ENCODE results near the gene BPIFB1. TPM values are rescaled to one million over a fixed set of nuclear protein-coding genes. Genes with fewer than 3 reads are reported as not detected.
A peak's percentile ranks its signal among the peaks of the same experiment; 100 is the strongest.

Gene BPIFB1
- total RNA-seq, 1 experiment from 2014 or later: not detected

DNA sequence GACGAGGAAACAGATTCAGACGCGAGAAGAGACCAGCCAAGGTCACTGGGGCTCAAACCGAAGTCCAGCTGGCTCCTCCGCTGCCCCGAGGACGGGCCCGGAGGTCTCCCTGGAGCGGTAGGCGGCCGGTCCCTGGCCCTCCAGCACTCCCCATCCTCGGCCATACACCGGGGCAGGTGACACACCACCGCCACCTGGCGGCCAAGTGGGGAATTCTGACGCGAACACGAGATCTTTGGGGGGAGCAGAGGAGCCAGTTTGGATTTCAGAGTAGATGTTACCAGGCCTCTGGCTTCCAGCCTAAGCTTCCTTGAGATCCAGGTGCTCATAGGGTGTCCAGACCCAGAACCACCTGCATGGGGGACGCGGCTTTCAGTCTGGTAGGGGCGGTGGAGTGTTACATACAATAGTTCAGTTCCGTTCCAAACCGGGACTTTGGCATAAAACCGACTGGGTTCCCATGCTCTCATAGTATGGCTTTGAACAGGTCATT, 16.1 kb downstream of the BPIFB1 start:
- ChIA-PET CTCF (interaction anchor here (0.5 to 3.4 kb wide), 18 partner anchors 11 to 482 kb away, joined by 3 to 33 read pairs (median 4); partner anchors contain the start of gene ACTL10), POLR2A (interaction anchor here (0.6 kb wide), 1 partner anchor 538 kb away, joined by 3 read pairs; no protein-coding TSS in a partner anchor)
- Mint-ChIP-seq H3K9me3 (no peaks in the 10 kb centered on the region), H3K27ac (no peak overlapping the region), H3K27me3 (ENCODE audit: low read depth) (0 out of 2 replicates have a peak, but pooled peaks cover 3% of the 10 kb centered on the region), H3K36me3 (no peaks in the 10 kb centered on the region), H3K4me3 (peak overlapping the region; percentile 45; the same call in 1 of the 2 replicates), H3K4me1 (peaks cover 7% of the 10 kb centered on the region; the same call in 1 of the 2 replicates)
- DNase-seq (ENCODE audit: low spot score) (peak; percentile 93), ATAC-seq (peak; percentile 97)
- TF ChIP-seq, protein P1, sequence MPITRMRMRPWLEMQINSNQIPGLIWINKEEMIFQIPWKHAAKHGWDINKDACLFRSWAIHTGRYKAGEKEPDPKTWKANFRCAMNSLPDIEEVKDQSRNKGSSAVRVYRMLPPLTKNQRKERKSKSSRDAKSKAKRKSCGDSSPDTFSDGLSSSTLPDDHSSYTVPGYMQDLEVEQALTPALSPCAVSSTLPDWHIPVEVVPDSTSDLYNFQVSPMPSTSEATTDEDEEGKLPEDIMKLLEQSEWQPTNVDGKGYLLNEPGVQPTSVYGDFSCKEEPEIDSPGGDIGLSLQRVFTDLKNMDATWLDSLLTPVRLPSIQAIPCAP (CRISPR knock-in tag; IDR thresholded peaks at IDR 0.05): no peak
- TF ChIP-seq, protein P2, sequence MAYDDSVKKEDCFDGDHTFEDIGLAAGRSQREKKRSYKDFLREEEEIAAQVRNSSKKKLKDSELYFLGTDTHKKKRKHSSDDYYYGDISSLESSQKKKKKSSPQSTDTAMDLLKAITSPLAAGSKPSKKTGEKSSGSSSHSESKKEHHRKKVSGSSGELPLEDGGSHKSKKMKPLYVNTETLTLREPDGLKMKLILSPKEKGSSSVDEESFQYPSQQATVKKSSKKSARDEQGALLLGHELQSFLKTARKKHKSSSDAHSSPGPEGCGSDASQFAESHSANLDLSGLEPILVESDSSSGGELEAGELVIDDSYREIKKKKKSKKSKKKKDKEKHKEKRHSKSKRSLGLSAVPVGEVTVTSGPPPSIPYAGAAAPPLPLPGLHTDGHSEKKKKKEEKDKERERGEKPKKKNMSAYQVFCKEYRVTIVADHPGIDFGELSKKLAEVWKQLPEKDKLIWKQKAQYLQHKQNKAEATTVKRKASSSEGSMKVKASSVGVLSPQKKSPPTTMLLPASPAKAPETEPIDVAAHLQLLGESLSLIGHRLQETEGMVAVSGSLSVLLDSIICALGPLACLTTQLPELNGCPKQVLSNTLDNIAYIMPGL (CRISPR knock-in tag; IDR thresholded peaks at IDR 0.05): peak; percentile 28; the same call in 1 of the 2 replicates
- TF ChIP-seq RELA (CRISPR knock-in tag; IDR thresholded peaks at IDR 0.05; ENCODE audit: borderline replicate concordance) (no peak), ZNF263 (CRISPR knock-in tag; IDR thresholded peaks at IDR 0.05; ENCODE audit: low read depth) (no peak), ETV6 (CRISPR knock-in tag; IDR thresholded peaks at IDR 0.05) (peak; percentile 40; the same call in 1 of the 2 replicates), FOXK1 (CRISPR knock-in tag; IDR thresholded peaks at IDR 0.05) (0 out of 2 replicates have a peak, but pooled peaks have one; percentile 23), OVOL2 (CRISPR knock-in tag; IDR thresholded peaks at IDR 0.05; ENCODE audit: borderline replicate concordance) (no peak), GABPB1 (CRISPR knock-in tag; IDR thresholded peaks at IDR 0.05) (peak; percentile 55; the same call in 1 of the 2 replicates)
- TF ChIP-seq, protein P3, sequence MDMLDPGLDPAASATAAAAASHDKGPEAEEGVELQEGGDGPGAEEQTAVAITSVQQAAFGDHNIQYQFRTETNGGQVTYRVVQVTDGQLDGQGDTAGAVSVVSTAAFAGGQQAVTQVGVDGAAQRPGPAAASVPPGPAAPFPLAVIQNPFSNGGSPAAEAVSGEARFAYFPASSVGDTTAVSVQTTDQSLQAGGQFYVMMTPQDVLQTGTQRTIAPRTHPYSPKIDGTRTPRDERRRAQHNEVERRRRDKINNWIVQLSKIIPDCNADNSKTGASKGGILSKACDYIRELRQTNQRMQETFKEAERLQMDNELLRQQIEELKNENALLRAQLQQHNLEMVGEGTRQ (CRISPR knock-in tag; IDR thresholded peaks at IDR 0.05): peak; percentile 34; the same call in 1 of the 2 replicates
- TF ChIP-seq, protein P4, sequence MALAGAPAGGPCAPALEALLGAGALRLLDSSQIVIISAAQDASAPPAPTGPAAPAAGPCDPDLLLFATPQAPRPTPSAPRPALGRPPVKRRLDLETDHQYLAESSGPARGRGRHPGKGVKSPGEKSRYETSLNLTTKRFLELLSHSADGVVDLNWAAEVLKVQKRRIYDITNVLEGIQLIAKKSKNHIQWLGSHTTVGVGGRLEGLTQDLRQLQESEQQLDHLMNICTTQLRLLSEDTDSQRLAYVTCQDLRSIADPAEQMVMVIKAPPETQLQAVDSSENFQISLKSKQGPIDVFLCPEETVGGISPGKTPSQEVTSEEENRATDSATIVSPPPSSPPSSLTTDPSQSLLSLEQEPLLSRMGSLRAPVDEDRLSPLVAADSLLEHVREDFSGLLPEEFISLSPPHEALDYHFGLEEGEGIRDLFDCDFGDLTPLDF (CRISPR knock-in tag; IDR thresholded peaks at IDR 0.05): no peak
- TF ChIP-seq, protein P5, sequence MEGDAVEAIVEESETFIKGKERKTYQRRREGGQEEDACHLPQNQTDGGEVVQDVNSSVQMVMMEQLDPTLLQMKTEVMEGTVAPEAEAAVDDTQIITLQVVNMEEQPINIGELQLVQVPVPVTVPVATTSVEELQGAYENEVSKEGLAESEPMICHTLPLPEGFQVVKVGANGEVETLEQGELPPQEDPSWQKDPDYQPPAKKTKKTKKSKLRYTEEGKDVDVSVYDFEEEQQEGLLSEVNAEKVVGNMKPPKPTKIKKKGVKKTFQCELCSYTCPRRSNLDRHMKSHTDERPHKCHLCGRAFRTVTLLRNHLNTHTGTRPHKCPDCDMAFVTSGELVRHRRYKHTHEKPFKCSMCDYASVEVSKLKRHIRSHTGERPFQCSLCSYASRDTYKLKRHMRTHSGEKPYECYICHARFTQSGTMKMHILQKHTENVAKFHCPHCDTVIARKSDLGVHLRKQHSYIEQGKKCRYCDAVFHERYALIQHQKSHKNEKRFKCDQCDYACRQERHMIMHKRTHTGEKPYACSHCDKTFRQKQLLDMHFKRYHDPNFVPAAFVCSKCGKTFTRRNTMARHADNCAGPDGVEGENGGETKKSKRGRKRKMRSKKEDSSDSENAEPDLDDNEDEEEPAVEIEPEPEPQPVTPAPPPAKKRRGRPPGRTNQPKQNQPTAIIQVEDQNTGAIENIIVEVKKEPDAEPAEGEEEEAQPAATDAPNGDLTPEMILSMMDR (IDR thresholded peaks at IDR 0.05): peak; percentile 93
- TF ChIP-seq, protein P6, sequence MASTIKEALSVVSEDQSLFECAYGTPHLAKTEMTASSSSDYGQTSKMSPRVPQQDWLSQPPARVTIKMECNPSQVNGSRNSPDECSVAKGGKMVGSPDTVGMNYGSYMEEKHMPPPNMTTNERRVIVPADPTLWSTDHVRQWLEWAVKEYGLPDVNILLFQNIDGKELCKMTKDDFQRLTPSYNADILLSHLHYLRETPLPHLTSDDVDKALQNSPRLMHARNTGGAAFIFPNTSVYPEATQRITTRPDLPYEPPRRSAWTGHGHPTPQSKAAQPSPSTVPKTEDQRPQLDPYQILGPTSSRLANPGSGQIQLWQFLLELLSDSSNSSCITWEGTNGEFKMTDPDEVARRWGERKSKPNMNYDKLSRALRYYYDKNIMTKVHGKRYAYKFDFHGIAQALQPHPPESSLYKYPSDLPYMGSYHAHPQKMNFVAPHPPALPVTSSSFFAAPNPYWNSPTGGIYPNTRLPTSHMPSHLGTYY (CRISPR knock-in tag; IDR thresholded peaks at IDR 0.05): no peak

DNA sequence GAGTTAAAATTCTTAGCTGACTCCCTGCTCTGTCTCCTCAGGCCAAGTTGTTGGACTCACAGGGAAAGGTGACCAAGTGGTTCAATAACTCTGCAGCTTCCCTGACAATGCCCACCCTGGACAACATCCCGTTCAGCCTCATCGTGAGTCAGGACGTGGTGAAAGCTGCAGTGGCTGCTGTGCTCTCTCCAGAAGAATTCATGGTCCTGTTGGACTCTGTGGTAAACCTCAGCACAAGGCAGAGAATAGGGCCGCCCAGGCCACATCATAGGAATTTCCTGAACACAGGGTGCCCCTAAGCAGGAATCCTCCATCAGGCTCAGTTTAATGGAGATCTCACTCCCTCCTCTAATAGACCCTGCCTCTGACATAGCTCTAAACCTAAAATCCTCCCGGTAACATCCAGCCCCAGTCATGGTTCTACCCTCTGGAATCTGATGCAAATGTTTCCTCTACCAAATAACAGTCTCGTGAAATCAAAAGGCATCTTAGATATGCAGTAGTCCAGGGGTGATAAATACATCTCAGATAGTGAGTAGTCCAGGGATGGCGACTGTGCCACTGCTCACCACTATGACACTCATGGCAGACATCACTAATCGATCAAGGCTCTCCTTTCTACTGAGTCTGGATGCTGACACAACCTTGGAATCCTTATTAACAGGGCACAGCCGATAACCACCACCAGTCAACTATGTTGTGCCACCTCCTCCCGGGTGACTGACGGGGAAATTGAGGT, 18.3 kb downstream of the BPIFB1 start:
- H3K27me3 Mint-ChIP-seq (ENCODE audit: low read depth): 0 out of 2 replicates have a peak, but pooled peaks cover 3% of the 10 kb centered on the region
- H3K9me3 Mint-ChIP-seq: no peaks in the 10 kb centered on the region
- H3K4me3 Mint-ChIP-seq: no peak overlapping the region
- CTCF ChIA-PET: interaction anchor here (1.0 to 3.4 kb wide), 4 partner anchors 9 to 70 kb away, joined by 3 to 33 read pairs (median 5); no protein-coding TSS in a partner anchor
- POLR2A ChIA-PET: no interaction called here
- H3K36me3 Mint-ChIP-seq: no peaks in the 10 kb centered on the region
- no peak overlapping the region for H3K27ac Mint-ChIP-seq
- DNase-seq (ENCODE audit: low spot score) (no peak), ATAC-seq (no peak)
- H3K4me1 Mint-ChIP-seq: peaks cover 7% of the 10 kb centered on the region; the same call in 1 of the 2 replicates
- TF ChIP-seq ATF1 (CRISPR knock-in tag; IDR thresholded peaks at IDR 0.05) (no peak), NFATC4 (CRISPR knock-in tag; IDR thresholded peaks at IDR 0.05) (no peak), ZNF138 (CRISPR knock-in tag; conservative IDR thresholded peaks at IDR 0.05) (no peak)
- TF ChIP-seq, protein P7, sequence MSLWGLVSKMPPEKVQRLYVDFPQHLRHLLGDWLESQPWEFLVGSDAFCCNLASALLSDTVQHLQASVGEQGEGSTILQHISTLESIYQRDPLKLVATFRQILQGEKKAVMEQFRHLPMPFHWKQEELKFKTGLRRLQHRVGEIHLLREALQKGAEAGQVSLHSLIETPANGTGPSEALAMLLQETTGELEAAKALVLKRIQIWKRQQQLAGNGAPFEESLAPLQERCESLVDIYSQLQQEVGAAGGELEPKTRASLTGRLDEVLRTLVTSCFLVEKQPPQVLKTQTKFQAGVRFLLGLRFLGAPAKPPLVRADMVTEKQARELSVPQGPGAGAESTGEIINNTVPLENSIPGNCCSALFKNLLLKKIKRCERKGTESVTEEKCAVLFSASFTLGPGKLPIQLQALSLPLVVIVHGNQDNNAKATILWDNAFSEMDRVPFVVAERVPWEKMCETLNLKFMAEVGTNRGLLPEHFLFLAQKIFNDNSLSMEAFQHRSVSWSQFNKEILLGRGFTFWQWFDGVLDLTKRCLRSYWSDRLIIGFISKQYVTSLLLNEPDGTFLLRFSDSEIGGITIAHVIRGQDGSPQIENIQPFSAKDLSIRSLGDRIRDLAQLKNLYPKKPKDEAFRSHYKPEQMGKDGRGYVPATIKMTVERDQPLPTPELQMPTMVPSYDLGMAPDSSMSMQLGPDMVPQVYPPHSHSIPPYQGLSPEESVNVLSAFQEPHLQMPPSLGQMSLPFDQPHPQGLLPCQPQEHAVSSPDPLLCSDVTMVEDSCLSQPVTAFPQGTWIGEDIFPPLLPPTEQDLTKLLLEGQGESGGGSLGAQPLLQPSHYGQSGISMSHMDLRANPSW (CRISPR knock-in tag; conservative IDR thresholded peaks at IDR 0.05; ENCODE audit: low read depth): no peak
- TF ChIP-seq, protein P2 (CRISPR knock-in tag; IDR thresholded peaks at IDR 0.05): no peak
